K562 (cell line): ENCODE data around the gene LRRC47. TPM values are rescaled to one million over a fixed set of nuclear protein-coding genes. Genes with fewer than 3 reads are reported as not detected.

ENCODE experiments used
- ATAC-seq: fragments of 200-7000 bp; cut with Tn5 transposase; 3 replicates; pipeline ENCODE4 v1.9.1; 2020; ENCODE audit warnings: moderate library complexity
- BruUV-seq: library from RNA; stranded (reverse); fragments of 400-500 nt; replicated peaks from 2 replicates; lab custom pipeline; 2021; lab: Mats Ljungman, UMichigan
- CTCF ChIA-PET: fragments of 300-600 bp; formaldehyde crosslinking; extraction: SDS; loops from one replicate; lab custom pipeline; 2021; ENCODE audit warnings: low intra/inter-chr PET ratio; lab: Yijun Ruan, JAX
- POLR2A ChIA-PET: fragments of 300-600, 350-650 bp; sonication (Branson Sonifier 250); formaldehyde crosslinking; extraction: SDS; loops from one replicate; lab custom pipeline; 2021; ENCODE audit warnings: antibody characterized with exemption, inconsistent platforms; lab: Yijun Ruan, JAX
- DNase-seq, 4 experiments: peaks; one replicate each; pipeline versions ENCODE4 v3.0.0 to v3.0.0-alpha.2; 2011 to 2018; ENCODE audit warnings: low spot score in 3 of 4, mixed read lengths in 3 of 4; ENCODE audit errors: extremely low read depth in 1 of 4
- FAIRE-seq: peaks from 2 replicates; lab custom pipeline; 2011; peaks lifted over from hg19 to GRCh38; lab: Jason Lieb, UNC
- H2AFZ ChIP-seq: 2 replicates; pipeline ENCODE4 v1.6.0; 2011; ENCODE audit warnings: low read depth, low read length, control low read depth, inconsistent platforms
- H3K27ac ChIP-seq: fragments of 200-600 bp; 3 replicates; pipeline ENCODE4 v1.8.0; 2011; ENCODE audit warnings: low read depth, mild to moderate bottlenecking, control low read depth, inconsistent platforms, low read length, moderate library complexity, mixed read lengths; ENCODE audit errors: extremely low read depth
- H3K27me3 ChIP-seq, 2 experiments: fragments of 300-600 bp in 1 of 2; 2 replicates in 1 of 2; 3 replicates in 1 of 2; pipeline versions ENCODE4 v1.6.0 to v1.8.0; 2011; ENCODE audit warnings: inconsistent platforms in 2 of 2, low read length in 2 of 2, mild to moderate bottlenecking in 1 of 2, mixed read lengths in 1 of 2, moderate library complexity in 1 of 2; ENCODE audit not compliant: control insufficient read depth in 2 of 2, insufficient read depth in 2 of 2
- H3K36me3 ChIP-seq: fragments of 300-600 bp; 3 replicates; pipeline ENCODE4 v1.8.0; 2011; ENCODE audit warnings: mild to moderate bottlenecking, low read length, inconsistent platforms; ENCODE audit not compliant: control insufficient read depth, insufficient read depth
- H3K4me1 ChIP-seq, 2 experiments: fragments of 200-600 bp in 1 of 2; replicated peaks in 1 of 2; 2 replicates in 1 of 2; 3 replicates in 1 of 2; pipeline versions ENCODE4 v1.5.1 to v1.8.0; 2011; ENCODE audit warnings: inconsistent platforms in 2 of 2, low read length in 2 of 2, mild to moderate bottlenecking in 1 of 2, mixed read lengths in 1 of 2, moderate library complexity in 1 of 2; ENCODE audit not compliant: control insufficient read depth in 2 of 2, insufficient read depth in 2 of 2
- H3K4me2 ChIP-seq: 2 replicates; pipeline ENCODE4 v1.6.1; 2011; ENCODE audit warnings: low read length, control low read depth, inconsistent platforms, mixed read lengths; ENCODE audit not compliant: insufficient read depth
- H3K4me3 ChIP-seq: fragments of 200-600 bp; sonication (generic), shearing (Covaris generic); 2 replicates; pipeline ENCODE4 v1.5.1; 2016; ENCODE audit warnings: control low read depth, inconsistent platforms
- H3K79me2 ChIP-seq: fragments of 200-600 bp; 3 replicates; pipeline ENCODE4 v1.8.0; 2011; ENCODE audit warnings: low read length, inconsistent platforms; ENCODE audit not compliant: control insufficient read depth, insufficient read depth
- H3K9ac ChIP-seq, 2 experiments: 2 replicates each; pipeline versions ENCODE4 v1.6.0 to v1.6.1; 2011; ENCODE audit warnings: low read depth in 2 of 2, low read length in 2 of 2, control low read depth in 1 of 2, inconsistent platforms in 1 of 2, mild to moderate bottlenecking in 1 of 2, mixed read lengths in 1 of 2; ENCODE audit not compliant: insufficient read depth in 1 of 2
- H3K9me1 ChIP-seq: one replicate; pipeline ENCODE4 v1.6.0; 2011; ENCODE audit warnings: inconsistent platforms, mild to moderate bottlenecking, low read length, moderate library complexity; ENCODE audit not compliant: control insufficient read depth, insufficient read depth
- H3K9me3 ChIP-seq: replicated peaks from 2 replicates; pipeline ENCODE4 v1.5.1; 2011; ENCODE audit warnings: low read depth, low read length, inconsistent platforms; ENCODE audit not compliant: control insufficient read depth, insufficient read depth
- H4K20me1 ChIP-seq: replicated peaks from 2 replicates; pipeline ENCODE4 v1.6.1; 2011; ENCODE audit warnings: low read length, inconsistent platforms, mixed read lengths; ENCODE audit not compliant: control insufficient read depth, insufficient read depth
- CHD1 ChIP-seq: fragments of 200-600 bp; sonication (generic); IDR thresholded peaks from one replicate; pipeline ENCODE4 v1.6.1; 2012; ENCODE audit warnings: mild to moderate bottlenecking, moderate library complexity, low read length, inconsistent platforms
- ETV6 ChIP-seq, 3 experiments: fragments of 150-350 bp in 1 of 3; sonication (generic) in 1 of 3; formaldehyde crosslinking in 1 of 3; IDR thresholded peaks; 2 replicates each; pipeline versions ENCODE4 v1.6.1 to v1.8.0; 2014 to 2022; ENCODE audit warnings: borderline replicate concordance in 2 of 3, low read depth in 2 of 3, antibody characterized with exemption in 1 of 3, low read length in 1 of 3, mild to moderate bottlenecking in 1 of 3, missing genetic modification reagents in 1 of 3
- FOXM1 ChIP-seq, 2 experiments: fragments of 450-650 bp in 1 of 2; sonication (generic) in 1 of 2; formaldehyde crosslinking in 1 of 2; IDR thresholded peaks; 2 replicates each; pipeline versions ENCODE4 v1.6.1 to v1.9.0; 2017 to 2022; ENCODE audit warnings: low read depth in 2 of 2, mild to moderate bottlenecking in 2 of 2, missing genetic modification reagents in 1 of 2, moderate library complexity in 1 of 2
- HMGN3 ChIP-seq: IDR thresholded peaks from 2 replicates; pipeline ENCODE4 v1.6.1; 2011; ENCODE audit warnings: borderline replicate concordance, low read depth, mild to moderate bottlenecking, mixed read lengths, low read length; ENCODE audit not compliant: insufficient read length; ENCODE audit errors: extremely low read depth
- LCOR ChIP-seq: sonication (generic); formaldehyde crosslinking; IDR thresholded peaks from 2 replicates; pipeline ENCODE4 v1.8.0; 2022; ENCODE audit warnings: mild to moderate bottlenecking, missing genetic modification reagents
- NONO ChIP-seq, 2 experiments: fragments of 200-400 bp in 1 of 2; fragments of 450-650 bp in 1 of 2; formaldehyde crosslinking in 1 of 2; IDR thresholded peaks; 2 replicates each; pipeline ENCODE4 v1.6.1; 2017; ENCODE audit warnings: low read depth in 2 of 2, mild to moderate bottlenecking in 2 of 2, moderate library complexity in 2 of 2, low read length in 1 of 2
- RBM39 ChIP-seq: fragments of 200-400 bp; formaldehyde crosslinking; optimal IDR thresholded peaks from 2 replicates; pipeline ENCODE3; 2018; ENCODE audit warnings: low read depth, low read length
- SRSF1 ChIP-seq: fragments of 200-400 bp; formaldehyde crosslinking; IDR thresholded peaks from 2 replicates; pipeline ENCODE4 v1.6.1; 2017; ENCODE audit warnings: mild to moderate bottlenecking, low read depth, low read length, moderate library complexity
- WGBS: fragments of 100-300 bp; shearing (Covaris generic); methylation state at CpG from one replicate; pipeline ENCODE4 v1.1.6; 2016; ENCODE audit warnings: low coverage, mixed read lengths; ENCODE audit not compliant: insufficient coverage; ENCODE audit errors: missing lambda C conversion rate; 5-methylcytosine and 5-hydroxymethylcytosine counted together
- in situ Hi-C: fragments of 300-500 bp; cut with MboI; formaldehyde crosslinking; loops from 4 replicates; pipeline ENCODE4 v1.15.0; 2018; ENCODE audit warnings: inconsistent platforms, mixed read lengths
- intact Hi-C: fragments of 100-400 bp; cut with micrococcal nuclease; formaldehyde crosslinking; loops from 2 replicates; pipeline ENCODE4 v1.14.2; 2022
- polyA plus RNA-seq, 8 experiments: library from polyadenylated mRNA; depleted of rRNA in 4 of 8; stranded (reverse) in 5 of 8; unstranded in 3 of 8; fragments of >200 nt; fragmentation: Nextera tagmentation in 2 of 8; fragmentation: Illumina TruSeq in 1 of 8; extraction: Ambion mirVana in 2 of 8; extraction: Trizol in 1 of 8; gene quantifications; 2 replicates each; pipeline versions ENCODE4 v1.2.1 to v1.2.3, GENCODE V29; 2011 to 2014; ENCODE audit warnings: inconsistent platforms in 1 of 8, missing spikeins in 1 of 8
- total RNA-seq, 7 experiments: library from RNA; depleted of rRNA in 6 of 7; stranded (reverse); fragments of >200 nt in 6 of 7; fragmentation: Illumina TruSeq in 2 of 7; extraction: Trizol in 2 of 7; gene quantifications; 2 replicates each; pipeline versions ENCODE4 v1.2.1 to v1.2.3, GENCODE V29; 2011 to 2021; ENCODE audit warnings: low replicate concordance in 1 of 7
- TF ChIP-seq, protein P1 (sequence below): fragments of 450-650 bp; formaldehyde crosslinking; IDR thresholded peaks from 2 replicates; pipeline ENCODE4 v1.4.0; 2020; ENCODE audit warnings: mild to moderate bottlenecking, moderate library complexity
- TF ChIP-seq, protein P2 (sequence below): fragments of 450-650 bp; IDR thresholded peaks from 2 replicates; pipeline ENCODE4 v1.6.1; 2017; ENCODE audit warnings: antibody characterized with exemption, mild to moderate bottlenecking

Gene LRRC47
- total and polyA plus RNA-seq, 9 of the 15 experiments (the other 6 are each of a cell fraction or from before 2014, with no cell fraction given): 4.6 to 68.0 (median 35.9) TPM

DNA sequence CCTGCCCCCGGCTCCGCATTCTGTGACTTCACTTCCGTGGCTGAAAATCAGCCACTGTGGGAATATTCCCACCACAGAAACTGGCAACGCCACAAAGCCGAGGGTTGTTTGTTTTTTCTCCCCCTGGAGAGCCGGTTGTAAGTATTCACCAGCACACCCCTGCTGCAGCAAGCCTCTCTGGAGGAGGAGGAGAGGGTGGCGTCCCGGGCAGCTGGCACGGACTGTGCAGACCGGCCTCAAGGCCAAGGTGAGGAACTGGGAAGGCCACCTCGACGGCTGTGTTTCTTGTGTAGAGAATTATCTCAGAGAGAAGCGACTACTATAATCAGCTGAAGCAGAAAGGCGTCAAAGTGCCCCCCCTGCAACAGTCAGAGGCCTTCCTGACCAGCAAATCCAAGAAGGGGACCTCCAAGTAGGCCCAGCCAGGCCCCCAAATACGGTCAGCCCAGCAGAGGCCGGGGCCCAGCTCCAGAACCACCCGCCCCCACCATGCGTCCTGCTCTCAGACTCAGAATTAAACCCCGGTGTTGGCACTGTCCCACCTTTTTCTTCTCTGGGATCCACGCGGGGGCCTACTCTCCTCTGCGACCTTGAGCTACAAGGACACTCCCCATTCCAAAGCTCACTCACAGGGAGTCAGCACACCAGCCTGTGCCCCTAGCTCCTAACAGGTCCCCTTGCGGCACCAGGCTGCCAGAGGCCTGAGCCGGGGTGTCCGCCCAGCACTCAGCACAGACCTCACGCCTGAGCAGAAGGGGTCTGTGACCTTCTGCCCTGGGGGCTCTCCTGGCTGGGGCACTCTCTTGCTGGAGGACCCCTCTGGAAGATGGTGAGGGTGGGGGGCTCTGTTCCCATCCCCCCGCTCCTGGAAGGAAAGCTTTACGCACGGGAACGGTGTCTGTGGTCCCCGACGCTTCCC is 24.9 kb downstream of the LRRC47 start:
- ATAC-seq (no peak), FAIRE-seq (no peak), DNase-seq (peak; percentile 44 to 70 (median 60))
- intact Hi-C loops (no loop called here), in situ Hi-C loops (no loop called here)
- Histone ChIP-seq H3K27ac (peak overlapping the region; percentile 67), H3K9ac (peak overlapping the region; percentile 67 to 90), H2AFZ (peak overlapping the region; percentile 68; the same call in 1 of the 2 replicates), H4K20me1 (no peaks in the 10 kb centered on the region), H3K36me3 (peaks cover 6% of the 10 kb centered on the region; the same call in 1 of the 3 replicates), H3K4me3 (peak overlapping the region; percentile 48), H3K9me1 (peaks cover 3% of the 10 kb centered on the region), H3K27me3 (no peaks in the 10 kb centered on the region), H3K9me3 (no peaks in the 10 kb centered on the region), H3K79me2 (peaks cover 35% of the 10 kb centered on the region), H3K4me1 (peaks cover 25 to 81% of the 10 kb centered on the region in 2 experiments), H3K4me2 (peak overlapping the region; percentile 69)
- TSS peak; percentile 64 for BruUV-seq
- WGBS: 43% methylated on average over 32 of the region's 32 CpGs
- CTCF ChIA-PET: no interaction called here
- POLR2A ChIA-PET: interaction anchor here (1.1 to 1.2 kb wide), 2 partner anchors 11 to 25 kb away, joined by 3 to 8 read pairs; partner anchors contain the start of gene LRRC47
- TF ChIP-seq RBM39 (peak; percentile 12), LCOR (CRISPR knock-in tag) (no peak), NONO (IDR thresholded peaks at IDR 0.05; ENCODE audit: low read depth in 2 of 2, low read length in 1 of 2) (0 out of 4 replicates have a peak, but pooled peaks of 1 of the 2 experiments have one; percentile 43), FOXM1 (IDR thresholded peaks at IDR 0.05; ENCODE audit: low read depth) (no peak), FOXM1 (CRISPR knock-in tag; IDR thresholded peaks at IDR 0.05; ENCODE audit: low read depth) (peak; percentile 80; the same call in 1 of the 2 replicates), ETV6 (IDR thresholded peaks at IDR 0.05; ENCODE audit: borderline replicate concordance in 1 of 2, low read depth in 2 of 2, low read length in 1 of 2) (no peak), ETV6 (CRISPR knock-in tag; IDR thresholded peaks at IDR 0.05; ENCODE audit: borderline replicate concordance) (no peak), HMGN3 (peak; percentile 36), CHD1 (no peak), SRSF1 (no peak)
- TF ChIP-seq, protein P1, sequence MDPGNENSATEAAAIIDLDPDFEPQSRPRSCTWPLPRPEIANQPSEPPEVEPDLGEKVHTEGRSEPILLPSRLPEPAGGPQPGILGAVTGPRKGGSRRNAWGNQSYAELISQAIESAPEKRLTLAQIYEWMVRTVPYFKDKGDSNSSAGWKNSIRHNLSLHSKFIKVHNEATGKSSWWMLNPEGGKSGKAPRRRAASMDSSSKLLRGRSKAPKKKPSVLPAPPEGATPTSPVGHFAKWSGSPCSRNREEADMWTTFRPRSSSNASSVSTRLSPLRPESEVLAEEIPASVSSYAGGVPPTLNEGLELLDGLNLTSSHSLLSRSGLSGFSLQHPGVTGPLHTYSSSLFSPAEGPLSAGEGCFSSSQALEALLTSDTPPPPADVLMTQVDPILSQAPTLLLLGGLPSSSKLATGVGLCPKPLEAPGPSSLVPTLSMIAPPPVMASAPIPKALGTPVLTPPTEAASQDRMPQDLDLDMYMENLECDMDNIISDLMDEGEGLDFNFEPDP (CRISPR knock-in tag): no peak
- TF ChIP-seq, protein P2, sequence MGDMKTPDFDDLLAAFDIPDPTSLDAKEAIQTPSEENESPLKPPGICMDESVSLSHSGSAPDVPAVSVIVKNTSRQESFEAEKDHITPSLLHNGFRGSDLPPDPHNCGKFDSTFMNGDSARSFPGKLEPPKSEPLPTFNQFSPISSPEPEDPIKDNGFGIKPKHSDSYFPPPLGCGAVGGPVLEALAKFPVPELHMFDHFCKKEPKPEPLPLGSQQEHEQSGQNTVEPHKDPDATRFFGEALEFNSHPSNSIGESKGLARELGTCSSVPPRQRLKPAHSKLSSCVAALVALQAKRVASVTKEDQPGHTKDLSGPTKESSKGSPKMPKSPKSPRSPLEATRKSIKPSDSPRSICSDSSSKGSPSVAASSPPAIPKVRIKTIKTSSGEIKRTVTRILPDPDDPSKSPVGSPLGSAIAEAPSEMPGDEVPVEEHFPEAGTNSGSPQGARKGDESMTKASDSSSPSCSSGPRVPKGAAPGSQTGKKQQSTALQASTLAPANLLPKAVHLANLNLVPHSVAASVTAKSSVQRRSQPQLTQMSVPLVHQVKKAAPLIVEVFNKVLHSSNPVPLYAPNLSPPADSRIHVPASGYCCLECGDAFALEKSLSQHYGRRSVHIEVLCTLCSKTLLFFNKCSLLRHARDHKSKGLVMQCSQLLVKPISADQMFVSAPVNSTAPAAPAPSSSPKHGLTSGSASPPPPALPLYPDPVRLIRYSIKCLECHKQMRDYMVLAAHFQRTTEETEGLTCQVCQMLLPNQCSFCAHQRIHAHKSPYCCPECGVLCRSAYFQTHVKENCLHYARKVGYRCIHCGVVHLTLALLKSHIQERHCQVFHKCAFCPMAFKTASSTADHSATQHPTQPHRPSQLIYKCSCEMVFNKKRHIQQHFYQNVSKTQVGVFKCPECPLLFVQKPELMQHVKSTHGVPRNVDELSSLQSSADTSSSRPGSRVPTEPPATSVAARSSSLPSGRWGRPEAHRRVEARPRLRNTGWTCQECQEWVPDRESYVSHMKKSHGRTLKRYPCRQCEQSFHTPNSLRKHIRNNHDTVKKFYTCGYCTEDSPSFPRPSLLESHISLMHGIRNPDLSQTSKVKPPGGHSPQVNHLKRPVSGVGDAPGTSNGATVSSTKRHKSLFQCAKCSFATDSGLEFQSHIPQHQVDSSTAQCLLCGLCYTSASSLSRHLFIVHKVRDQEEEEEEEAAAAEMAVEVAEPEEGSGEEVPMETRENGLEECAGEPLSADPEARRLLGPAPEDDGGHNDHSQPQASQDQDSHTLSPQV: peak; percentile 42; the same call in 1 of the 2 replicates
